ENCODE results near the gene MFN2.

DNA sequence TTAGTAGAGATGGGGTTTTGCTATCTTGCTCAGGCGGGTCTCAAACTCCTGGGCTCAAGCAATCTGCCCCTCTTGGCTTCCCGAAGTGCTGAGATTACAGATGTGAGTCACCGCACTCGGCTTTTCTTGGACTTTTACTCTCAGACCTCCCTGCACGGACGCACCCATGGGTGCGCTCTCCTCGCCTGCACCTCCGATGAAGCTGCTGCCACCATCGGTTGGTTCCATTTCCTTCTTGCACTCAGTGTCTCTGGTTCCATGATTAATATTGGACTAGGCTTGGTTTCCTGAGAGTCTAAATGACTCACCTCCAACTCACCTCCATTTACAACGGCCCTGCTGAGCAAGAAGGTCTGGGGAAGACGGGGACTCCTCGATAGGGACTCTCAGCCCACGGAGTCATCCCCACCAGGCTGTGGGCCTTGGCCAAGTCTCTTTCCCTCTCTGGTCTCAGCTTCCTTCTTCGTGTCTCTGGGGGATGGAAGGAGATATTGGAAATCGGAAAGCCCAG lies 76.1 kb downstream of the MFN2 start:
- TF ChIP-seq POLR2A (IDR thresholded peaks at IDR 0.05; ENCODE audit: low read depth, low read length) = no peak
- no peak for TF ChIP-seq POLR2AphosphoS5 (IDR thresholded peaks at IDR 0.05; ENCODE audit: low read depth, low read length)
- TF ChIP-seq TAF1 (IDR thresholded peaks at IDR 0.05; ENCODE audit: low read depth, low read length) = no peak

Measured in GM12891 (cell line).